Activated CD4-positive, alpha-beta T cell treated with anti-CD3 and anti-CD28 coated beads, Interleukin-10, Interleukin-2, amounts not matched to agents 100 ng/mL and 50 ng/mL, durations not matched to agents 16 hours and 8 hours (primary cell): Measurements from ENCODE around the gene NUDT12.

ENCODE experiments used
- DNase-seq: peaks from one replicate; pipeline ENCODE4 v3.0.0-alpha.2; 2020

The NUDT12 gene

GRCh38 chr5:103539376-103540330 lies 22.9 kb downstream of the NUDT12 start:
- no peak for DNase-seq

GRCh38 chr5:103532086-103532734 lies 30.4 kb downstream of the NUDT12 start:
- no peak for DNase-seq

- no peak for DNase-seq
These were observed 36.2 kb downstream of the NUDT12 start for GRCh38 chr5:103526164-103526915.

GRCh38 chr5:103525361-103525760 lies 37.2 kb downstream of the NUDT12 start:
- DNase-seq, result no peak

GRCh38 chr5:103523319-103523718 lies 39.3 kb downstream of the NUDT12 start:
- no peak for DNase-seq

- no peak for DNase-seq
These were observed 40.0 kb downstream of the NUDT12 start for GRCh38 chr5:103522586-103522985.

GRCh38 chr5:103519550-103519949 lies 43.0 kb downstream of the NUDT12 start:
- DNase-seq, result no peak

- DNase-seq, result no peak
These were observed 48.2 kb downstream of the NUDT12 start for GRCh38 chr5:103514371-103514770.

GRCh38 chr5:103513701-103514100 lies 48.9 kb downstream of the NUDT12 start:
- DNase-seq, result no peak

- no peak for DNase-seq
These were observed 50.1 kb downstream of the NUDT12 start for GRCh38 chr5:103512500-103512899.

- no peak for DNase-seq
These were observed 51.1 kb downstream of the NUDT12 start for GRCh38 chr5:103511554-103511885.

- no peak for DNase-seq
These were observed 51.6 kb downstream of the NUDT12 start for GRCh38 chr5:103510851-103511553.

GRCh38 chr5:103505581-103506305 lies 56.8 kb downstream of the NUDT12 start:
- no peak for DNase-seq

- DNase-seq, result no peak
These were observed 59.5 kb downstream of the NUDT12 start for GRCh38 chr5:103503066-103503465.

- DNase-seq, result no peak
These were observed 59.9 kb downstream of the NUDT12 start for GRCh38 chr5:103502662-103503061.
